Tibial artery (tissue), 4 donors: Measurements from ENCODE around the gene AATF.

Experiments
- DNase-seq, 2 donors: peaks; one replicate each; pipeline ENCODE4 v3.0.0-alpha.2; 2019
- H3K27ac ChIP-seq, 2 donors: fragments of 200-600 bp; sonication (generic) in 1 of 2; 1 replicate in 1 of 2; 2 replicates in 1 of 2; pipeline ENCODE4 v1.5.1; 2018 to 2019; ENCODE audit warnings: mild to moderate bottlenecking in 1 of 2
- H3K27me3 ChIP-seq, 2 donors: fragments of 200-600 bp; sonication (generic) in 1 of 2; one replicate each; pipeline versions ENCODE4 v1.5.1 to v1.6.0; 2016 to 2019
- H3K36me3 ChIP-seq, 3 donors: fragments of 200-600 bp; sonication (generic) in 2 of 3; one replicate each; pipeline ENCODE4 v1.5.1; 2016 to 2019; ENCODE audit warnings: mild to moderate bottlenecking in 2 of 3
- H3K4me1 ChIP-seq, 4 donors: fragments of 200-600 bp; sonication (generic) in 2 of 4; 1 replicate in 3 of 4; 2 replicates in 1 of 4; pipeline ENCODE4 v1.5.1; 2016 to 2019
- H3K4me3 ChIP-seq, 2 donors: fragments of 200-600 bp; sonication (generic) in 1 of 2; 1 replicate in 1 of 2; 2 replicates in 1 of 2; pipeline ENCODE4 v1.5.1; 2018 to 2019; ENCODE audit warnings: mild to moderate bottlenecking in 2 of 2
- H3K9me3 ChIP-seq, 3 donors: fragments of 200-600 bp; sonication (generic) in 1 of 3; one replicate each; pipeline ENCODE4 v1.5.1; 2016 to 2019
- intact Hi-C: fragments of 100-400 bp; cut with DNase I; formaldehyde crosslinking; loops from one replicate; pipeline ENCODE4 v1.15.0; 2023; ENCODE audit warnings: low total_unique reads
- TF ChIP-seq, protein P1 (sequence below), 2 experiments: fragments of 200-600 bp in 1 of 2; fragments of 450-650 bp in 1 of 2; IDR thresholded peaks; one replicate each; pipeline ENCODE4 v1.5.1; 2017 to 2019; ENCODE audit warnings: antibody characterized with exemption in 2 of 2, mild to moderate bottlenecking in 1 of 2, moderate library complexity in 1 of 2

The AATF gene

GRCh38 chr17:37089956-37090355, 141.2 kb downstream of the AATF start:
- TF ChIP-seq, protein P1, sequence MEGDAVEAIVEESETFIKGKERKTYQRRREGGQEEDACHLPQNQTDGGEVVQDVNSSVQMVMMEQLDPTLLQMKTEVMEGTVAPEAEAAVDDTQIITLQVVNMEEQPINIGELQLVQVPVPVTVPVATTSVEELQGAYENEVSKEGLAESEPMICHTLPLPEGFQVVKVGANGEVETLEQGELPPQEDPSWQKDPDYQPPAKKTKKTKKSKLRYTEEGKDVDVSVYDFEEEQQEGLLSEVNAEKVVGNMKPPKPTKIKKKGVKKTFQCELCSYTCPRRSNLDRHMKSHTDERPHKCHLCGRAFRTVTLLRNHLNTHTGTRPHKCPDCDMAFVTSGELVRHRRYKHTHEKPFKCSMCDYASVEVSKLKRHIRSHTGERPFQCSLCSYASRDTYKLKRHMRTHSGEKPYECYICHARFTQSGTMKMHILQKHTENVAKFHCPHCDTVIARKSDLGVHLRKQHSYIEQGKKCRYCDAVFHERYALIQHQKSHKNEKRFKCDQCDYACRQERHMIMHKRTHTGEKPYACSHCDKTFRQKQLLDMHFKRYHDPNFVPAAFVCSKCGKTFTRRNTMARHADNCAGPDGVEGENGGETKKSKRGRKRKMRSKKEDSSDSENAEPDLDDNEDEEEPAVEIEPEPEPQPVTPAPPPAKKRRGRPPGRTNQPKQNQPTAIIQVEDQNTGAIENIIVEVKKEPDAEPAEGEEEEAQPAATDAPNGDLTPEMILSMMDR (IDR thresholded peaks at IDR 0.05): no peak
- H3K27ac ChIP-seq: no peak overlapping the region

DNA sequence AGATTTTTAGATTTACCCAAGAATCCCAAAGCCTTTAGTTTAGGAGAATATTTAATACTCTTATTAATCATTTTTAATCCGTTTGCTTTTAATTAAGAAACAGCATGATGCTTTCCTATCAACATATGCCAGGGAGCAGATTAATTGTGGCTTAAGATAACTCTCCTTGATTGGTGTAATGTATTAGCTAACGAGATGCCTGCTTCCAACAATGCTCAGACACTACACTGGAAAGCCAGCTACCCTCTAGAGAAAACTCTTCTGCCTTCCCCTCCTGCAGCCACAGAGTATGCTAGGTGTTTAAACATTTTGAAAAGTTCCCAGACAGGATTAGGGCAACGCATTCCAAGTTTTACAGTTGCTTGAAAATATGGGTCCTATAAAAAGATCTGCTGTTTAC, 142.2 kb downstream of the AATF start:
- DNase-seq: no peak
- no peak overlapping the region for H3K4me3 ChIP-seq
- no peak overlapping the region for H3K27ac ChIP-seq
- H3K36me3 ChIP-seq: peaks cover 27 to 76% (median 29%) of the 10 kb centered on the region in 3 donors
- H3K27me3 ChIP-seq: no peaks in the 10 kb centered on the region
- intact Hi-C loops: no loop called here
- no peaks in the 10 kb centered on the region for H3K9me3 ChIP-seq
- H3K4me1 ChIP-seq: no peaks in the 10 kb centered on the region
- TF ChIP-seq, protein P1 (IDR thresholded peaks at IDR 0.05): no peak

More at GRCh38 chr17:37089956-37090355, 141.2 kb downstream of the AATF start:
- Histone ChIP-seq H3K4me3 (no peak overlapping the region), H3K4me1 (no peaks in the 10 kb centered on the region), H3K36me3 (peaks cover 29 to 76% (median 30%) of the 10 kb centered on the region in 3 donors), H3K9me3 (no peaks in the 10 kb centered on the region), H3K27me3 (no peaks in the 10 kb centered on the region)
- intact Hi-C loops: no loop called here
- DNase-seq: no peak

GRCh38 chr17:37092071-37092470, 143.3 kb downstream of the AATF start:
- Histone ChIP-seq H3K27me3 (no peaks in the 10 kb centered on the region), H3K27ac (no peak overlapping the region), H3K4me3 (no peak overlapping the region), H3K9me3 (no peaks in the 10 kb centered on the region), H3K36me3 (peaks cover 28 to 76% (median 29%) of the 10 kb centered on the region in 3 donors), H3K4me1 (no peaks in the 10 kb centered on the region)
- TF ChIP-seq, protein P1 (IDR thresholded peaks at IDR 0.05): no peak
- no peak for DNase-seq
- intact Hi-C loops: no loop called here

DNA sequence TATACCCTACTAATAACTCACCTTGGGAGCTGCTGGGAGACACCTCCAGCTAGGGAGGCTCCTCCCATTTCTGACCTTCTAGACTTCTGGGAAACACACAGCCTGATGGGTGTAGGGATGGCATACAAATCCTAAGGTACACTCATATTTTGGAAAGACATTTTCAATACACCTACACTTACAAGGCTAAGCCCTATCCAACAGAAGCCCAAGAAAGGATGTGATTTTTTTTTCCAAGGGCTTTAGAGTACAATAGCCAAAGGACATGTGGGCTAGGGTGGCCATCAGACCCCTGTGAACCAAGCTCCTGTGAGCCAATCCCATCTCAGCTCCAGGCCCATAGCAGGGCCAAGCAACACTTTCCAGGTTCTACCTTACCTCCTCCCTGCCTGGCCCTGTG, 143.9 kb downstream of the AATF start:
- DNase-seq: no peak
- Histone ChIP-seq H3K27ac (no peak overlapping the region), H3K4me3 (no peak overlapping the region), H3K4me1 (no peaks in the 10 kb centered on the region), H3K36me3 (peaks cover 28 to 76% (median 28%) of the 10 kb centered on the region in 3 donors), H3K9me3 (no peaks in the 10 kb centered on the region), H3K27me3 (no peaks in the 10 kb centered on the region)
- intact Hi-C loops: no loop called here
- TF ChIP-seq, protein P1 (IDR thresholded peaks at IDR 0.05): no peak

DNA sequence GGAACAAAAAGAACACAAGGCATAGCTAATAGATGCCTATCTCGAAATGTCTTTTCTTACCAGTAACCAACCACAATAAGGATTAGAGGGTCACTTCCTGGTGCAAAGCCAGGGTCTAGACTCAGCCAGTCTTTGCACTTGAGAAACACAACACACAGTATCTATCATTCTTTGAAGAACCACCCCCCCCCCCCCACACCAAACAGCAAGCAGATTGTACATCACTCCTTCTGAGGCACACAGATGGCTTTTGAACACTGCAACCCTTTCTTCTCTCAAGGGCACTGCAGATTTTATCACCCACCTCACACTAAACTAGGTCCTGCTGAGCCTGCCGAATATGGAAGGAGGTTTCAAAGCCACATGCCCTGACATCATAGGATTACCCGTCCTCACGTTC, 145.6 kb downstream of the AATF start:
- H3K9me3 ChIP-seq: no peaks in the 10 kb centered on the region
- TF ChIP-seq, protein P1 (IDR thresholded peaks at IDR 0.05): no peak
- no peak for DNase-seq
- no peak overlapping the region for H3K4me3 ChIP-seq
- H3K36me3 ChIP-seq: peaks cover 25 to 66% (median 29%) of the 10 kb centered on the region in 3 donors
- H3K27ac ChIP-seq: no peak overlapping the region
- intact Hi-C loops: no loop called here
- H3K4me1 ChIP-seq: no peaks in the 10 kb centered on the region
- H3K27me3 ChIP-seq: no peaks in the 10 kb centered on the region

DNA sequence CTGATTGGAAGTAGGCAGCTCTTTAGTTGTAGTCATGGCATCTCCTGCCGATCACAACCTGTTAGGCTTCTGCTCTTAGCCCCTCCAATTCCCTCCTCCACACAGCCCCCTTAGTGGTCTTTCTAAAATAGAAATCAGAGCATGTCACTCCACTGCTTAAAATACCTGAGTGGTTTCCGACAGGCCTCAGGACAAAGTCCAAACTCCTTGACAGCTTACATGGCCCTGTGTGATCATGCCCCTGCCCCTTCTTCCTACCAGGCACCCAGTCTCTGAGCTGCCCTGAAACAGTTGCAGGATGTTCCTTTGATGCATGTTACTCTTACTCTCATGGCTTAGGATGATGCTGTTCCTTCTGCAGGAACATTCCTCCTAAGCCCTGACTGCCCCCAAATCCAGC, 147.3 kb downstream of the AATF start:
- TF ChIP-seq, protein P1 (IDR thresholded peaks at IDR 0.05): no peak
- peaks cover 25 to 55% (median 29%) of the 10 kb centered on the region in 3 donors for H3K36me3 ChIP-seq
- intact Hi-C loops: no loop called here

More for the DNA sequence above, 147.3 kb downstream of the AATF start:
- no peaks in the 10 kb centered on the region for H3K4me1 ChIP-seq
- H3K27me3 ChIP-seq: no peaks in the 10 kb centered on the region
- no peaks in the 10 kb centered on the region for H3K9me3 ChIP-seq
- H3K4me3 ChIP-seq: no peak overlapping the region
- H3K27ac ChIP-seq: no peak overlapping the region
- no peak for DNase-seq
